HepG2 (cell line): Measurements from ENCODE around the gene FXN. TPM values are rescaled to one million over a fixed set of nuclear protein-coding genes. Genes with fewer than 3 reads are reported as not detected.
A peak's percentile ranks its signal among the peaks of the same experiment; 100 is the strongest.

Experiments used
- AKAP8 ChIP-seq: sonication (generic); formaldehyde crosslinking; IDR thresholded peaks from 2 replicates; pipeline ENCODE4 v1.5.1; 2020; ENCODE audit warnings: mild to moderate bottlenecking, missing genetic modification reagents
- EP300 ChIP-seq, 3 experiments: sonication (generic) in 1 of 3; formaldehyde crosslinking in 1 of 3; IDR thresholded peaks; 2 replicates each; pipeline versions ENCODE4 v1.5.1 to v1.6.1; 2011 to 2020; ENCODE audit warnings: low read depth in 2 of 3, low read length in 2 of 3, borderline replicate concordance in 1 of 3, improper control_type of control experiment in 1 of 3, mild to moderate bottlenecking in 1 of 3, missing genetic modification reagents in 1 of 3, moderate library complexity in 1 of 3
- FOXP1 ChIP-seq, 2 experiments: fragments of 450-650 bp in 1 of 2; IDR thresholded peaks; 2 replicates each; pipeline ENCODE4 v1.6.1; 2017 to 2018; ENCODE audit warnings: antibody characterized with exemption in 1 of 2
- GMEB2 ChIP-seq: IDR thresholded peaks from 2 replicates; pipeline ENCODE4 v1.6.1; 2016; ENCODE audit warnings: missing biosample characterization, missing genetic modification reagents, low read depth
- HOXA9 ChIP-seq: sonication (generic); formaldehyde crosslinking; IDR thresholded peaks from 2 replicates; pipeline ENCODE4 v1.8.1; 2022; ENCODE audit warnings: missing genetic modification reagents, mild to moderate bottlenecking, moderate library complexity, borderline replicate concordance
- NR2F6 ChIP-seq, 2 experiments: IDR thresholded peaks; 2 replicates each; pipeline ENCODE4 v1.6.1; 2016; ENCODE audit warnings: antibody characterized with exemption in 1 of 2, mild to moderate bottlenecking in 1 of 2
- POLR2G ChIP-seq: fragments of 200-400 bp; formaldehyde crosslinking; IDR thresholded peaks from 2 replicates; pipeline ENCODE4 v1.6.1; 2018; ENCODE audit warnings: mild to moderate bottlenecking, low read depth, low read length, moderate library complexity
- RXRB ChIP-seq: IDR thresholded peaks from 2 replicates; pipeline ENCODE4 v1.6.1; 2016; ENCODE audit warnings: borderline replicate concordance, missing genetic modification reagents, missing compliant biosample characterization
- TCF7 ChIP-seq: sonication (generic); IDR thresholded peaks from 2 replicates; pipeline ENCODE4 v1.6.1; 2016; ENCODE audit warnings: antibody characterized with exemption, low read depth
- U2AF1 ChIP-seq: fragments of 200-400 bp; formaldehyde crosslinking; optimal IDR thresholded peaks from 2 replicates; pipeline ENCODE3; 2017; ENCODE audit warnings: mild to moderate bottlenecking, low read depth, low read length
- ZNF101 ChIP-seq: sonication (generic); formaldehyde crosslinking; IDR thresholded peaks from 2 replicates; pipeline ENCODE4 v1.4.0; 2020; ENCODE audit warnings: mild to moderate bottlenecking, low read depth, missing genetic modification reagents, borderline replicate concordance
- ZNF329 ChIP-seq: sonication (generic); formaldehyde crosslinking; IDR thresholded peaks from 2 replicates; pipeline ENCODE4 v1.9.0; 2021; ENCODE audit warnings: low read depth, mild to moderate bottlenecking, missing genetic modification reagents
- ZNF432 ChIP-seq: sonication (generic); formaldehyde crosslinking; IDR thresholded peaks from 2 replicates; pipeline ENCODE4 v1.5.0; 2020; ENCODE audit warnings: missing genetic modification reagents, mild to moderate bottlenecking, borderline replicate concordance
- ZNF441 ChIP-seq: sonication (generic); formaldehyde crosslinking; IDR thresholded peaks from 2 replicates; pipeline ENCODE4 v1.7.0; 2021; ENCODE audit warnings: missing genetic modification reagents, borderline replicate concordance
- ZSCAN21 ChIP-seq: sonication (generic); formaldehyde crosslinking; IDR thresholded peaks from 2 replicates; pipeline ENCODE4 v1.8.0; 2022; ENCODE audit warnings: mild to moderate bottlenecking, missing genetic modification reagents, moderate library complexity, borderline replicate concordance
- ZSCAN31 ChIP-seq: sonication (generic); formaldehyde crosslinking; IDR thresholded peaks from 2 replicates; pipeline ENCODE4 v1.5.0; 2020; ENCODE audit warnings: low read depth, mild to moderate bottlenecking, missing genetic modification reagents
- polyA plus RNA-seq, 8 experiments: library from polyadenylated mRNA; depleted of rRNA in 3 of 8; stranded (reverse) in 7 of 8; unstranded in 1 of 8; fragments of >200 nt; fragmentation: Illumina TruSeq in 4 of 8; extraction: Trizol in 4 of 8; gene quantifications; 2 replicates each; pipeline versions ENCODE4 v1.2.1 to v1.2.3, GENCODE V29; 2011 to 2016; ENCODE audit warnings: low read depth in 4 of 8, missing spikeins in 1 of 8, mixed read lengths in 1 of 8; ENCODE audit not compliant: insufficient read depth in 1 of 8
- total RNA-seq, 5 experiments: library from RNA; depleted of rRNA; stranded (reverse); fragments of >200 nt; fragmentation: Illumina TruSeq; extraction: Trizol; gene quantifications; 2 replicates each; pipeline ENCODE4 v1.2.3, GENCODE V29; 2016; ENCODE audit warnings: low read depth in 1 of 5
- TF ChIP-seq, protein P1 (sequence below): sonication (generic); formaldehyde crosslinking; IDR thresholded peaks from 2 replicates; pipeline ENCODE4 v1.5.0; 2020; ENCODE audit warnings: mild to moderate bottlenecking, missing genetic modification reagents, borderline replicate concordance
- TF ChIP-seq, protein P2 (sequence below): sonication (generic); formaldehyde crosslinking; IDR thresholded peaks from 2 replicates; pipeline ENCODE4 v1.4.0; 2020; ENCODE audit warnings: mild to moderate bottlenecking, missing genetic modification reagents, borderline replicate concordance

FXN gene
- total and polyA plus RNA-seq, 2 of the 13 experiments (the other 11 are each of a cell fraction or from before 2014, with no cell fraction given), result 24.1 to 26.0 TPM

GRCh38 chr9:69122549-69123141 is 87.1 kb downstream of the FXN start (continued):
- TF ChIP-seq AKAP8 (0 out of 2 replicates have a peak, but pooled peaks have one; percentile 45), ZNF441 (CRISPR knock-in tag) (no peak), FOXP1 (IDR thresholded peaks at IDR 0.05) (no peak), FOXP1 (CRISPR knock-in tag; IDR thresholded peaks at IDR 0.05) (no peak), GMEB2 (CRISPR knock-in tag) (no peak), ZSCAN21 (0 out of 2 replicates have a peak, but pooled peaks have one; percentile 45), ZNF329 (CRISPR knock-in tag) (no peak), HOXA9 (CRISPR knock-in tag) (no peak), EP300 (IDR thresholded peaks at IDR 0.05; ENCODE audit: low read depth in 2 of 2, low read length in 2 of 2) (no peak), EP300 (CRISPR knock-in tag; IDR thresholded peaks at IDR 0.05; ENCODE audit: borderline replicate concordance) (peak; percentile 52; the same call in 1 of the 2 replicates), NR2F6 (IDR thresholded peaks at IDR 0.05) (peak; percentile 40; the same call in 1 of the 2 replicates), NR2F6 (CRISPR knock-in tag; IDR thresholded peaks at IDR 0.05) (peak; percentile 72), ZNF432 (CRISPR knock-in tag) (no peak), ZNF101 (CRISPR knock-in tag) (no peak), RXRB (CRISPR knock-in tag) (peak; percentile 36), POLR2G (no peak), TCF7 (peak; percentile 22; the same call in 1 of the 2 replicates), U2AF1 (no peak), ZSCAN31 (CRISPR knock-in tag) (no peak)
- TF ChIP-seq, protein P1, sequence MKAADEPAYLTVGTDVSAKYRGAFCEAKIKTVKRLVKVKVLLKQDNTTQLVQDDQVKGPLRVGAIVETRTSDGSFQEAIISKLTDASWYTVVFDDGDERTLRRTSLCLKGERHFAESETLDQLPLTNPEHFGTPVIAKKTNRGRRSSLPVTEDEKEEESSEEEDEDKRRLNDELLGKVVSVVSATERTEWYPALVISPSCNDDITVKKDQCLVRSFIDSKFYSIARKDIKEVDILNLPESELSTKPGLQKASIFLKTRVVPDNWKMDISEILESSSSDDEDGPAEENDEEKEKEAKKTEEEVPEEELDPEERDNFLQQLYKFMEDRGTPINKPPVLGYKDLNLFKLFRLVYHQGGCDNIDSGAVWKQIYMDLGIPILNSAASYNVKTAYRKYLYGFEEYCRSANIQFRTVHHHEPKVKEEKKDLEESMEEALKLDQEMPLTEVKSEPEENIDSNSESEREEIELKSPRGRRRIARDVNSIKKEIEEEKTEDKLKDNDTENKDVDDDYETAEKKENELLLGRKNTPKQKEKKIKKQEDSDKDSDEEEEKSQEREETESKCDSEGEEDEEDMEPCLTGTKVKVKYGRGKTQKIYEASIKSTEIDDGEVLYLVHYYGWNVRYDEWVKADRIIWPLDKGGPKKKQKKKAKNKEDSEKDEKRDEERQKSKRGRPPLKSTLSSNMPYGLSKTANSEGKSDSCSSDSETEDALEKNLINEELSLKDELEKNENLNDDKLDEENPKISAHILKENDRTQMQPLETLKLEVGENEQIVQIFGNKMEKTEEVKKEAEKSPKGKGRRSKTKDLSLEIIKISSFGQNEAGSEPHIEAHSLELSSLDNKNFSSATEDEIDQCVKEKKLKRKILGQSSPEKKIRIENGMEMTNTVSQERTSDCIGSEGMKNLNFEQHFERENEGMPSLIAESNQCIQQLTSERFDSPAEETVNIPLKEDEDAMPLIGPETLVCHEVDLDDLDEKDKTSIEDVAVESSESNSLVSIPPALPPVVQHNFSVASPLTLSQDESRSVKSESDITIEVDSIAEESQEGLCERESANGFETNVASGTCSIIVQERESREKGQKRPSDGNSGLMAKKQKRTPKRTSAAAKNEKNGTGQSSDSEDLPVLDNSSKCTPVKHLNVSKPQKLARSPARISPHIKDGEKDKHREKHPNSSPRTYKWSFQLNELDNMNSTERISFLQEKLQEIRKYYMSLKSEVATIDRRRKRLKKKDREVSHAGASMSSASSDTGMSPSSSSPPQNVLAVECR (CRISPR knock-in tag), result peak; percentile 21; the same call in 1 of the 2 replicates
- TF ChIP-seq, protein P2, sequence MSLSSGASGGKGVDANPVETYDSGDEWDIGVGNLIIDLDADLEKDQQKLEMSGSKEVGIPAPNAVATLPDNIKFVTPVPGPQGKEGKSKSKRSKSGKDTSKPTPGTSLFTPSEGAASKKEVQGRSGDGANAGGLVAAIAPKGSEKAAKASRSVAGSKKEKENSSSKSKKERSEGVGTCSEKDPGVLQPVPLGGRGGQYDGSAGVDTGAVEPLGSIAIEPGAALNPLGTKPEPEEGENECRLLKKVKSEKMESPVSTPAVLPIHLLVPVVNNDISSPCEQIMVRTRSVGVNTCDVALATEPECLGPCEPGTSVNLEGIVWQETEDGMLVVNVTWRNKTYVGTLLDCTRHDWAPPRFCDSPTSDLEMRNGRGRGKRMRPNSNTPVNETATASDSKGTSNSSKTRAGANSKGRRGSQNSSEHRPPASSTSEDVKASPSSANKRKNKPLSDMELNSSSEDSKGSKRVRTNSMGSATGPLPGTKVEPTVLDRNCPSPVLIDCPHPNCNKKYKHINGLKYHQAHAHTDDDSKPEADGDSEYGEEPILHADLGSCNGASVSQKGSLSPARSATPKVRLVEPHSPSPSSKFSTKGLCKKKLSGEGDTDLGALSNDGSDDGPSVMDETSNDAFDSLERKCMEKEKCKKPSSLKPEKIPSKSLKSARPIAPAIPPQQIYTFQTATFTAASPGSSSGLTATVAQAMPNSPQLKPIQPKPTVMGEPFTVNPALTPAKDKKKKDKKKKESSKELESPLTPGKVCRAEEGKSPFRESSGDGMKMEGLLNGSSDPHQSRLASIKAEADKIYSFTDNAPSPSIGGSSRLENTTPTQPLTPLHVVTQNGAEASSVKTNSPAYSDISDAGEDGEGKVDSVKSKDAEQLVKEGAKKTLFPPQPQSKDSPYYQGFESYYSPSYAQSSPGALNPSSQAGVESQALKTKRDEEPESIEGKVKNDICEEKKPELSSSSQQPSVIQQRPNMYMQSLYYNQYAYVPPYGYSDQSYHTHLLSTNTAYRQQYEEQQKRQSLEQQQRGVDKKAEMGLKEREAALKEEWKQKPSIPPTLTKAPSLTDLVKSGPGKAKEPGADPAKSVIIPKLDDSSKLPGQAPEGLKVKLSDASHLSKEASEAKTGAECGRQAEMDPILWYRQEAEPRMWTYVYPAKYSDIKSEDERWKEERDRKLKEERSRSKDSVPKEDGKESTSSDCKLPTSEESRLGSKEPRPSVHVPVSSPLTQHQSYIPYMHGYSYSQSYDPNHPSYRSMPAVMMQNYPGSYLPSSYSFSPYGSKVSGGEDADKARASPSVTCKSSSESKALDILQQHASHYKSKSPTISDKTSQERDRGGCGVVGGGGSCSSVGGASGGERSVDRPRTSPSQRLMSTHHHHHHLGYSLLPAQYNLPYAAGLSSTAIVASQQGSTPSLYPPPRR, result no peak
